Liver (tissue), 9 donors: ENCODE results near the gene SENP1. TPM values are rescaled to one million over a fixed set of nuclear protein-coding genes. Genes with fewer than 3 reads are reported as not detected.
A peak's percentile ranks its signal among the peaks of the same experiment; 100 is the strongest.

ENCODE experiments used
- DNase-seq: peaks from one replicate; pipeline ENCODE4 v3.0.0-alpha.2; 2017; ENCODE audit warnings: low spot score
- H3K27ac ChIP-seq, 2 donors: one replicate each; pipeline ENCODE4 v1.7.0; 2013; ENCODE audit warnings: inconsistent platforms in 2 of 2, low read length in 2 of 2, control low read depth in 1 of 2, low read depth in 1 of 2, mild to moderate bottlenecking in 1 of 2
- H3K27me3 ChIP-seq, 4 donors: one replicate each; pipeline versions ENCODE4 v1.6.1 to v1.7.0; 2013; ENCODE audit warnings: low read length in 3 of 4, inconsistent platforms in 1 of 4, mild to moderate bottlenecking in 1 of 4, moderate library complexity in 1 of 4; ENCODE audit not compliant: control insufficient read depth in 4 of 4, insufficient read depth in 4 of 4
- H3K36me3 ChIP-seq, 4 donors: one replicate each; pipeline versions ENCODE4 v1.6.1 to v1.7.0; 2013; ENCODE audit warnings: low read length in 3 of 4, mild to moderate bottlenecking in 3 of 4, low read depth in 1 of 4, moderate library complexity in 1 of 4; ENCODE audit not compliant: control insufficient read depth in 4 of 4, insufficient read depth in 3 of 4
- H3K4me1 ChIP-seq, 4 donors: one replicate each; pipeline versions ENCODE4 v1.6.1 to v1.7.0; 2013; ENCODE audit warnings: low read length in 3 of 4, mild to moderate bottlenecking in 3 of 4, moderate library complexity in 1 of 4; ENCODE audit not compliant: control insufficient read depth in 4 of 4, insufficient read depth in 4 of 4
- H3K4me3 ChIP-seq, 3 donors: one replicate each; pipeline versions ENCODE4 v1.6.1 to v1.7.0; 2013; ENCODE audit warnings: low read length in 3 of 3, control low read depth in 1 of 3, low read depth in 1 of 3, mild to moderate bottlenecking in 1 of 3
- H3K9ac ChIP-seq, 2 donors: one replicate each; pipeline ENCODE4 v1.7.0; 2013; ENCODE audit warnings: low read length in 2 of 2, mild to moderate bottlenecking in 2 of 2, moderate library complexity in 2 of 2, control low read depth in 1 of 2, low read depth in 1 of 2
- H3K9me3 ChIP-seq, 4 donors: one replicate each; pipeline versions ENCODE4 v1.6.1 to v1.7.0; 2013; ENCODE audit warnings: low read length in 3 of 4; ENCODE audit not compliant: control insufficient read depth in 4 of 4
- ATF3 ChIP-seq: IDR thresholded peaks from 2 replicates; pipeline ENCODE4 v1.6.1; 2016; ENCODE audit warnings: antibody characterized with exemption
- CTCF ChIP-seq: fragments of 150-350 bp; IDR thresholded peaks from 2 replicates; pipeline ENCODE4 v1.5.1; 2017; ENCODE audit warnings: improper control_type of control experiment, low read depth, low read length; ENCODE audit not compliant: missing input control
- EGR1 ChIP-seq, 2 donors: IDR thresholded peaks; 2 replicates each; pipeline ENCODE4 v1.6.1; 2016 to 2018; ENCODE audit warnings: antibody characterized with exemption in 2 of 2, low read depth in 2 of 2
- FOXA1 ChIP-seq: IDR thresholded peaks from 2 replicates; pipeline ENCODE4 v1.6.1; 2016; ENCODE audit warnings: antibody characterized with exemption
- GABPA ChIP-seq, 2 donors: IDR thresholded peaks in 1 of 2; conservative IDR thresholded peaks in 1 of 2; 2 replicates each; pipeline ENCODE4 v1.6.1; 2016; ENCODE audit warnings: antibody characterized with exemption in 2 of 2, mild to moderate bottlenecking in 1 of 2, moderate library complexity in 1 of 2
- HNF4A ChIP-seq, 2 donors: conservative IDR thresholded peaks; 2 replicates each; pipeline ENCODE4 v1.6.1; 2016; ENCODE audit warnings: antibody characterized with exemption in 2 of 2, mild to moderate bottlenecking in 2 of 2
- NR2F2 ChIP-seq: IDR thresholded peaks from 2 replicates; pipeline ENCODE4 v1.6.1; 2016; ENCODE audit warnings: antibody characterized with exemption
- RAD21 ChIP-seq, 2 donors: IDR thresholded peaks; 2 replicates each; pipeline ENCODE4 v1.6.1; 2016; ENCODE audit warnings: antibody characterized with exemption in 2 of 2, mild to moderate bottlenecking in 2 of 2
- REST ChIP-seq: IDR thresholded peaks from 2 replicates; pipeline ENCODE4 v1.6.1; 2016; ENCODE audit warnings: antibody characterized with exemption, mild to moderate bottlenecking
- RXRA ChIP-seq, 2 donors: IDR thresholded peaks; 2 replicates each; pipeline ENCODE4 v1.6.1; 2017 to 2018; ENCODE audit warnings: antibody characterized with exemption in 2 of 2, mild to moderate bottlenecking in 1 of 2
- SP1 ChIP-seq: IDR thresholded peaks from 2 replicates; pipeline ENCODE4 v1.6.1; 2018; ENCODE audit warnings: antibody characterized with exemption, mild to moderate bottlenecking
- TAF1 ChIP-seq: conservative IDR thresholded peaks from 2 replicates; pipeline ENCODE4 v1.6.1; 2016; ENCODE audit warnings: antibody characterized with exemption, mild to moderate bottlenecking
- YY1 ChIP-seq: IDR thresholded peaks from 2 replicates; pipeline ENCODE4 v1.6.1; 2016; ENCODE audit warnings: antibody characterized with exemption, mild to moderate bottlenecking
- ZBTB33 ChIP-seq: IDR thresholded peaks from 2 replicates; pipeline ENCODE4 v1.6.1; 2016; ENCODE audit warnings: antibody characterized with exemption
- WGBS: extraction: QIAGEN DNeasy Blood & Tissue Kit; methylation state at CpG from one replicate; pipeline ENCODE4 v1.1.7; 2013; 5-methylcytosine and 5-hydroxymethylcytosine counted together
- polyA plus RNA-seq, 2 donors: library from polyadenylated mRNA; stranded (reverse) in 1 of 2; unstranded in 1 of 2; fragments of 200-250 nt in 1 of 2; fragments of >200 nt in 1 of 2; fragmentation: Nextera tagmentation in 1 of 2; extraction: Ambion mirVana in 1 of 2; gene quantifications; one replicate each; pipeline versions ENCODE4 v1.2.1 to v1.2.3, GENCODE V29; 2013 to 2015
- total RNA-seq, 2 donors: library from RNA; depleted of rRNA; stranded (reverse); fragments of >200 nt; gene quantifications; one replicate each; pipeline ENCODE4 v1.2.3, GENCODE V29; 2014
- donor health status: healthy.
- donor health status: healthy.
- donor health status: healthy.
- donor health status: healthy.
- donor health status: healthy.

The SENP1 gene
- total and polyA plus RNA-seq, 4 donors = 1.4 to 11.7 (median 4.2) TPM

GRCh38 chr12:48084841-48085460 is 20.9 kb downstream of the SENP1 start:
- Histone ChIP-seq H3K27me3 (no peaks in the 10 kb centered on the region), H3K27ac (no peak overlapping the region), H3K9me3 (no peaks in the 10 kb centered on the region), H3K9ac (no peak overlapping the region), H3K36me3 (peaks cover 4 to 40% (median 20%) of the 10 kb centered on the region in 4 donors), H3K4me1 (no peaks in the 10 kb centered on the region), H3K4me3 (no peak overlapping the region)
- TF ChIP-seq HNF4A (conservative IDR thresholded peaks at IDR 0.05) (no peak), GABPA (IDR thresholded peaks at IDR 0.05 in 1 of 2, conservative IDR thresholded peaks at IDR 0.05 in 1 of 2) (no peak), RXRA (IDR thresholded peaks at IDR 0.05) (no peak), ZBTB33 (no peak), REST (no peak), CTCF (no peak)
- WGBS = 93% methylated on average over 12 of the region's 12 CpGs
- no peak for DNase-seq

- peaks cover 5 to 36% (median 19%) of the 10 kb centered on the region in 4 donors for H3K36me3 ChIP-seq
- 71% methylated on average over 1 of the region's 1 CpG for WGBS
- TF ChIP-seq ZBTB33 = no peak
- peak; percentile 64 to 73 for TF ChIP-seq RAD21 (IDR thresholded peaks at IDR 0.05)
- no peak for TF ChIP-seq EGR1 (IDR thresholded peaks at IDR 0.05; ENCODE audit: low read depth in 2 of 2)
- peak; percentile 21 for TF ChIP-seq CTCF
- TF ChIP-seq TAF1 = no peak
- TF ChIP-seq YY1 = no peak
- no peak for TF ChIP-seq SP1
- TF ChIP-seq ATF3 = no peak
- TF ChIP-seq NR2F2 = no peak
- no peak for TF ChIP-seq GABPA (IDR thresholded peaks at IDR 0.05 in 1 of 2, conservative IDR thresholded peaks at IDR 0.05 in 1 of 2)
- TF ChIP-seq REST = no peak
- no peak for TF ChIP-seq FOXA1
Observed at GRCh38 chr12:48084066-48084465, 21.8 kb downstream of the SENP1 start.

More at GRCh38 chr12:48084066-48084465, 21.8 kb downstream of the SENP1 start:
- no peaks in the 10 kb centered on the region for H3K9me3 ChIP-seq
- H3K27ac ChIP-seq = no peak overlapping the region
- H3K27me3 ChIP-seq = no peaks in the 10 kb centered on the region
- H3K9ac ChIP-seq = no peak overlapping the region
- no peak overlapping the region for H3K4me3 ChIP-seq
- H3K4me1 ChIP-seq = no peaks in the 10 kb centered on the region
- no peak for DNase-seq
